SK-MEL-5 (cell line): Measurements from ENCODE around the gene STPG3. TPM values are rescaled to one million over a fixed set of nuclear protein-coding genes. Genes with fewer than 3 reads are reported as not detected.
"Not testable (repeated sequence)": the region's sequence is repeated elsewhere in the genome, so short reads cannot be mapped to it uniquely, and the experiment has no call there.

Source experiments
- DNase-seq: peaks from one replicate; pipeline ENCODE4 v3.0.0-alpha.2; 2016; ENCODE audit warnings: low read depth, low spot score
- in situ Hi-C: cut with HindIII; loops from 2 replicates; pipeline ENCODE4 v1.10.0; 2016; ENCODE audit warnings: low sequenced_read_pairs, high pct_unique_total_duplicates, low pct_unique_long_range_greater_than_20kb
- total RNA-seq: library from RNA; depleted of rRNA; stranded (reverse); fragments of >200 nt; shearing (Covaris generic); gene quantifications from 2 replicates; pipeline ENCODE4 v1.2.3, GENCODE V29; 2014

Gene STPG3
- total RNA-seq, 1 experiment from 2014 or later, result not detected

- in situ Hi-C loops, result no loop called here
- DNase-seq, result no peak
Measured at GRCh38 chr9:137253717-137254623, 2.9 kb downstream of the STPG3 start.

- DNase-seq, result peak; percentile 86
- in situ Hi-C loops, result no loop called here
Measured at GRCh38 chr9:137254624-137255447, 3.8 kb downstream of the STPG3 start, which contains the start of gene NELFB. Gene NELFB (plus strand): TSS chr9:137255327.

- peak; percentile 33 for DNase-seq
- in situ Hi-C loops, result no loop called here
Measured at GRCh38 chr9:137255448-137256114, 4.5 kb downstream of the STPG3 start.

GRCh38 chr9:137256362-137256761, 5.3 kb downstream of the STPG3 start:
- in situ Hi-C loops, result no loop called here
- no peak for DNase-seq

- DNase-seq, result no peak
- in situ Hi-C loops, result no loop called here
Measured at GRCh38 chr9:137256856-137257255, 5.8 kb downstream of the STPG3 start.

GRCh38 chr9:137262173-137262908, 11.3 kb downstream of the STPG3 start:
- in situ Hi-C loops, result not testable (repeated sequence)
- DNase-seq, result peak; percentile 59

GRCh38 chr9:137262909-137263285, 11.8 kb downstream of the STPG3 start:
- in situ Hi-C loops, result no loop called here
- DNase-seq, result no peak

GRCh38 chr9:137263506-137263905, 12.4 kb downstream of the STPG3 start:
- in situ Hi-C loops, result no loop called here
- DNase-seq, result no peak

GRCh38 chr9:137264067-137264466, 13.0 kb downstream of the STPG3 start:
- no peak for DNase-seq
- in situ Hi-C loops, result no loop called here

GRCh38 chr9:137265496-137266161, 14.5 kb downstream of the STPG3 start:
- DNase-seq, result no peak
- in situ Hi-C loops, result no loop called here

GRCh38 chr9:137266162-137266527, 15.1 kb downstream of the STPG3 start:
- in situ Hi-C loops, result no loop called here

GRCh38 chr9:137266585-137267453, 15.7 kb downstream of the STPG3 start:
- in situ Hi-C loops, result no loop called here
- DNase-seq, result no peak

More at GRCh38 chr9:137266162-137266527, 15.1 kb downstream of the STPG3 start:
- no peak for DNase-seq

GRCh38 chr9:137267933-137268355, 16.9 kb downstream of the STPG3 start:
- DNase-seq, result no peak
- in situ Hi-C loops, result no loop called here

GRCh38 chr9:137268538-137269201, 17.6 kb downstream of the STPG3 start:
- in situ Hi-C loops, result no loop called here
- no peak for DNase-seq

GRCh38 chr9:137269231-137269772, 18.2 kb downstream of the STPG3 start:
- in situ Hi-C loops, result no loop called here
- no peak for DNase-seq
